ENCODE measurements around the gene LSM8. TPM values are rescaled to one million over a fixed set of nuclear protein-coding genes. Genes with fewer than 3 reads are reported as not detected.

LSM8 gene
- total RNA-seq, 6 experiments from 2014 or later, result 6.8 to 16.6 (median 11.3) TPM

- Histone ChIP-seq H3K36me3 (no peaks in the 10 kb centered on the region), H3K4me1 (no peaks in the 10 kb centered on the region), H3K27ac (no peak overlapping the region), H3K27me3 (no peaks in the 10 kb centered on the region), H3K4me3 (no peak overlapping the region), H3K9me3 (no peaks in the 10 kb centered on the region)
- ATAC-seq, result no peak
- DNase-seq, result no peak
- TF ChIP-seq POLR2A (IDR thresholded peaks at IDR 0.05), result no peak
- TF ChIP-seq, protein P1, sequence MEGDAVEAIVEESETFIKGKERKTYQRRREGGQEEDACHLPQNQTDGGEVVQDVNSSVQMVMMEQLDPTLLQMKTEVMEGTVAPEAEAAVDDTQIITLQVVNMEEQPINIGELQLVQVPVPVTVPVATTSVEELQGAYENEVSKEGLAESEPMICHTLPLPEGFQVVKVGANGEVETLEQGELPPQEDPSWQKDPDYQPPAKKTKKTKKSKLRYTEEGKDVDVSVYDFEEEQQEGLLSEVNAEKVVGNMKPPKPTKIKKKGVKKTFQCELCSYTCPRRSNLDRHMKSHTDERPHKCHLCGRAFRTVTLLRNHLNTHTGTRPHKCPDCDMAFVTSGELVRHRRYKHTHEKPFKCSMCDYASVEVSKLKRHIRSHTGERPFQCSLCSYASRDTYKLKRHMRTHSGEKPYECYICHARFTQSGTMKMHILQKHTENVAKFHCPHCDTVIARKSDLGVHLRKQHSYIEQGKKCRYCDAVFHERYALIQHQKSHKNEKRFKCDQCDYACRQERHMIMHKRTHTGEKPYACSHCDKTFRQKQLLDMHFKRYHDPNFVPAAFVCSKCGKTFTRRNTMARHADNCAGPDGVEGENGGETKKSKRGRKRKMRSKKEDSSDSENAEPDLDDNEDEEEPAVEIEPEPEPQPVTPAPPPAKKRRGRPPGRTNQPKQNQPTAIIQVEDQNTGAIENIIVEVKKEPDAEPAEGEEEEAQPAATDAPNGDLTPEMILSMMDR (IDR thresholded peaks at IDR 0.05), result no peak
- intact Hi-C loops (cut with DNase I), result no loop called here
These were observed 25.2 kb upstream of the LSM8 start for GRCh38 chr7:118158766-118159165.

DNA sequence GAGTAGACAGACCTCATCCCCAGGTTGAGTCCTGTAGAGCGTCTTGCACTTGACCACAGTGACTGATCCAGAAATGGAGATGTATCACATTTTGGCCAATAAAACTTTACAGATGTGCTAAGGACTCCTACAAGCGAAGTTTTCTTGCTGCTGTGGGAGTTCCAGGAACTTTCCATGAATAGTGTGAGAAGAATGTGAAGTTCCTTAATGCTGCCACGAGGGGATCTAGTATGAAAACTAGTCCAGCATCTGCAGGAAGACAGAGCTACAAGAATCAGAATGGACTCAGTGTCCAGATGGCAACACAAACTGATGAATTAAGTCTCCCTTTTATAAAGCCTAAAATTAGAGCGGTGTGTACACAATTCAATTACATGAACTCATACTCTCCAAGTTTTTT lies 14.8 kb upstream of the LSM8 start:
- H3K9me3 ChIP-seq, result no peaks in the 10 kb centered on the region
- 60% methylated on average over 4 of the region's 4 CpGs for WGBS (ENCODE audit: insufficient coverage, low coverage, low lambda C conversion rate, missing lambda C conversion rate)
- H3K27me3 ChIP-seq, result no peaks in the 10 kb centered on the region
- DNase-seq (no peak), ATAC-seq (no peak)
- H3K36me3 ChIP-seq, result no peaks in the 10 kb centered on the region
- H3K4me1 ChIP-seq, result no peaks in the 10 kb centered on the region
- no peak overlapping the region for H3K27ac ChIP-seq
- TF ChIP-seq POLR2A (IDR thresholded peaks at IDR 0.05), result no peak
- TF ChIP-seq, protein P1 (IDR thresholded peaks at IDR 0.05), result no peak
- H3K4me3 ChIP-seq, result no peak overlapping the region
- intact Hi-C loops (cut with DNase I), result no loop called here

DNA sequence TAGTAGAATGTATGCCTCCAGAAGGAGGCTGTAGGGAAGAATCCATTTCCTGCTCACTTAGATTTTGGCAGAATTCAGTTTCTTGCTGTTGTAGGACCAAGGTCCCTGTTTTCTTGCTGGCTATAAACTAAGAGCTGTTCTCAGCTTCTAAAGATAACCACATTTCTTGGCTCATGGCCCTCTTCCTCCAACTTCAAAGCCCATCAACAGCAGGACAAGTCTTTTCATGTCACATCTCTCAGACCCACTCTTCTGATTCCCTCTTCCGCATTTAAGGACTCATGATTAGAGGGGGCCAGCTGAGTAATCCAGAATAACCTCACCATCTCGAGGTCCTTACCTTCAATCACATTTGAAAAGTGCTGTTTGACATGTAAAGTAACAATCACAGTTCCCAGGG lies 8.2 kb upstream of the LSM8 start:
- intact Hi-C loops (cut with DNase I), result no loop called here
- Histone ChIP-seq H3K27me3 (no peaks in the 10 kb centered on the region), H3K36me3 (no peaks in the 10 kb centered on the region), H3K27ac (no peak overlapping the region), H3K9me3 (no peaks in the 10 kb centered on the region), H3K4me1 (no peaks in the 10 kb centered on the region), H3K4me3 (no peak overlapping the region)
- no peak for ATAC-seq
- WGBS (ENCODE audit: insufficient coverage, low coverage, low lambda C conversion rate, missing lambda C conversion rate), result 51% methylated on average over 2 of the region's 2 CpGs
- DNase-seq, result no peak
- TF ChIP-seq, protein P1 (IDR thresholded peaks at IDR 0.05), result no peak
- TF ChIP-seq POLR2A (IDR thresholded peaks at IDR 0.05), result no peak

DNA sequence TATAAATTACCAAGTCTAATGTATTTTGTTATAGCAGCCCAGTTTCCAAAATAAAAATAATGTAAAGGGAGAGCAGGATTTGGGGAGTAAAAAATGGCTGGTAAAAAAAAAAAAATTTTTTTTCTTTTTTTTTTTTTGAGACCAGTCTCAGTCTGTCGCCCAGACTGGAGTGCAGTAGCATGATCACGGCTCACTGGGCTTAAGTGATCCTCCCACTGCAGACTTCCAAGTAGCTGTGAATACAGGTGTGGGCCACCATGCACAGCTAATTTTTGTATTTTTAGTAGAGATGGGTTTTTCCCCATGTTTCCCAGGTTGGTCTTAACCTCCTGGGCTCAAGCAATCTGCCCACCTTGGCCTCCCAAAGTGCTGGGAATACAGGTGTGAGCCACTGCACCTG lies 4.8 kb upstream of the LSM8 start:
- intact Hi-C loops (cut with DNase I), result no loop called here
- ATAC-seq, result no peak
- no peak overlapping the region for H3K27ac ChIP-seq
- H3K36me3 ChIP-seq, result no peaks in the 10 kb centered on the region
- no peak for DNase-seq
- H3K9me3 ChIP-seq, result no peaks in the 10 kb centered on the region
- no peak overlapping the region for H3K4me3 ChIP-seq
- WGBS (ENCODE audit: insufficient coverage, low coverage, low lambda C conversion rate, missing lambda C conversion rate), result 60% methylated on average over 1 of the region's 2 CpGs
- H3K27me3 ChIP-seq, result no peaks in the 10 kb centered on the region
- peaks cover 0 to 5% (median 2%) of the 10 kb centered on the region in 4 donors for H3K4me1 ChIP-seq
- TF ChIP-seq, protein P1 (IDR thresholded peaks at IDR 0.05), result no peak
- no peak for TF ChIP-seq POLR2A (IDR thresholded peaks at IDR 0.05)

All from right lobe of liver (tissue), 6 donors.